ENCODE measurements around the gene SIMC1. TPM values are rescaled to one million over a fixed set of nuclear protein-coding genes. Genes with fewer than 3 reads are reported as not detected.

SIMC1 gene
- total RNA-seq, 1 experiment from 2014 or later: 19.7 TPM

GRCh38 chr5:176359658-176360057 is 121.4 kb downstream of the SIMC1 start:
- no peak overlapping the region for H3K27ac ChIP-seq (ENCODE audit: low read depth, low read length)
- intact Hi-C loops (cut with micrococcal nuclease): no loop called here

More at GRCh38 chr5:176359658-176360057, 121.4 kb downstream of the SIMC1 start:
- no peak for TF ChIP-seq EZH2phosphoT487 (IDR thresholded peaks at IDR 0.05; ENCODE audit: borderline replicate concordance)
- TF ChIP-seq ZBTB33 (IDR thresholded peaks at IDR 0.05; ENCODE audit: extremely low read depth, insufficient replicate concordance, low read length): no peak
- TF ChIP-seq EZH2 (IDR thresholded peaks at IDR 0.05): no peak
- TF ChIP-seq TCF7L2 (IDR thresholded peaks at IDR 0.05; ENCODE audit: borderline replicate concordance, extremely low read depth, insufficient read depth, insufficient read length): no peak
- no peak for TF ChIP-seq REST (IDR thresholded peaks at IDR 0.05; ENCODE audit: low read depth)
- TF ChIP-seq SRF (IDR thresholded peaks at IDR 0.05; ENCODE audit: low read depth): no peak
- no peak for TF ChIP-seq JUND (IDR thresholded peaks at IDR 0.05)
- TF ChIP-seq SIN3A (IDR thresholded peaks at IDR 0.05; ENCODE audit: low read depth): no peak
- TF ChIP-seq EGR1 (IDR thresholded peaks at IDR 0.05; ENCODE audit: low read depth): no peak
- TF ChIP-seq FOSL1 (IDR thresholded peaks at IDR 0.05; ENCODE audit: low read depth): no peak
- TF ChIP-seq MAX (IDR thresholded peaks at IDR 0.05): no peak
- no peak for TF ChIP-seq CBX3 (IDR thresholded peaks at IDR 0.05; ENCODE audit: low read depth)
- no peak for TF ChIP-seq POLR2A (IDR thresholded peaks at IDR 0.05; ENCODE audit: borderline replicate concordance, extremely low read depth, insufficient read depth, insufficient read length)
- Histone ChIP-seq H3K4me3 (replicated peaks in 1 of 2; ENCODE audit: low read depth in 1 of 2, low read length in 2 of 2) (no peak overlapping the region), H3K27me3 (ENCODE audit: insufficient read depth, low read length) (no peaks in the 10 kb centered on the region), H2AFZ (ENCODE audit: low read depth, low read length, poor library complexity, severe bottlenecking) (no peak overlapping the region), H3K36me3 (ENCODE audit: control insufficient read depth in 1 of 2, insufficient read depth in 2 of 2, low read length in 2 of 2) (peaks cover 9 to 23% of the 10 kb centered on the region in 2 experiments; a peak in 2 of 4 replicates), H4K20me1 (ENCODE audit: insufficient read depth) (0 out of 2 replicates have a peak, but pooled peaks cover 5% of the 10 kb centered on the region), H3K9me3 (ENCODE audit: control insufficient read depth in 1 of 2, insufficient read depth in 1 of 2, low read depth in 1 of 2, low read length in 2 of 2) (no peaks in the 10 kb centered on the region), H3K4me1 (ENCODE audit: control insufficient read depth in 1 of 2, insufficient read depth in 2 of 2, low read length in 2 of 2) (peaks cover 0 to 11% of the 10 kb centered on the region in 2 experiments; a peak in 2 of 4 replicates), H3K4me2 (ENCODE audit: low read length) (peak overlapping the region; percentile 98; the same call in 1 of the 2 replicates), H3K9ac (ENCODE audit: low read length) (no peak overlapping the region), H3K79me2 (ENCODE audit: insufficient read depth, low read length) (peaks cover 58% of the 10 kb centered on the region), H3K9me2 (ENCODE audit: insufficient read depth) (no peaks in the 10 kb centered on the region)
- no peak for ATAC-seq
- no peak for DNase-seq (ENCODE audit: low read depth, low spot score)
- ChIA-PET CTCF (no interaction called here), POLR2A (no interaction called here), RAD21 (ENCODE audit: low non-redundant PET in 1 of 2, low total read pairs in 2 of 2, uncharacterized antibody in 2 of 2, unreplicated experiment in 2 of 2) (no interaction called here)
- TSS peak; percentile 23 for BruUV-seq (replicated peaks)
